Neural progenitor cell (in vitro differentiated cells): ENCODE results near the gene KIAA0232.

Source experiments
- EZH2 ChIP-seq: fragments of 200-600 bp; sonication (generic); IDR thresholded peaks from 2 replicates; pipeline ENCODE4 v1.6.1; 2017; ENCODE audit warnings: antibody characterized with exemption, mild to moderate bottlenecking, moderate library complexity
- EZH2phosphoT487 ChIP-seq: fragments of 200-600 bp; sonication (generic); IDR thresholded peaks from 2 replicates; pipeline ENCODE4 v1.6.1; 2017; ENCODE audit warnings: antibody characterized with exemption
- TF ChIP-seq, protein P1 (sequence below): fragments of 200-600 bp; sonication (generic); IDR thresholded peaks from 2 replicates; pipeline ENCODE4 v1.5.1; 2017; ENCODE audit warnings: antibody characterized with exemption, mild to moderate bottlenecking

DNA sequence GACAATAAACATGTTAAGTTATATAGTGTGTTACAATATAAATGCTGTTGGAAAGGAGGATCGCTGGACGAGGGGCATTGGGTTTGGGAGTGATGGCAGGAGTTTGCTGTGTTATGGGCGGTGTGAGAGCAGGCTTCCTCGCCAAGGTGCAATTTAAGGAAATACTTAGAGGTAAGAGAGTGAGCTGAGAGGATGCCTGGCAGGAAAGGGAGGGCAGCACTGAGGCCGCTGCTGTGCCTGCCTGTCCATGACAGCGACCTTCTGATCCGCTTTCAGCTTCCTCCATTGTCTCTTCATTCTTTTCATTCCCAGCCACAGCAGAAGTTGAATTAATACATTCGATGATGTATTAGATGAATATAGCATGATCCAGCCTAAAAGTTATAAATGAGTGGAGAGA, 85.9 kb downstream of the KIAA0232 start:
- TF ChIP-seq, protein P1, sequence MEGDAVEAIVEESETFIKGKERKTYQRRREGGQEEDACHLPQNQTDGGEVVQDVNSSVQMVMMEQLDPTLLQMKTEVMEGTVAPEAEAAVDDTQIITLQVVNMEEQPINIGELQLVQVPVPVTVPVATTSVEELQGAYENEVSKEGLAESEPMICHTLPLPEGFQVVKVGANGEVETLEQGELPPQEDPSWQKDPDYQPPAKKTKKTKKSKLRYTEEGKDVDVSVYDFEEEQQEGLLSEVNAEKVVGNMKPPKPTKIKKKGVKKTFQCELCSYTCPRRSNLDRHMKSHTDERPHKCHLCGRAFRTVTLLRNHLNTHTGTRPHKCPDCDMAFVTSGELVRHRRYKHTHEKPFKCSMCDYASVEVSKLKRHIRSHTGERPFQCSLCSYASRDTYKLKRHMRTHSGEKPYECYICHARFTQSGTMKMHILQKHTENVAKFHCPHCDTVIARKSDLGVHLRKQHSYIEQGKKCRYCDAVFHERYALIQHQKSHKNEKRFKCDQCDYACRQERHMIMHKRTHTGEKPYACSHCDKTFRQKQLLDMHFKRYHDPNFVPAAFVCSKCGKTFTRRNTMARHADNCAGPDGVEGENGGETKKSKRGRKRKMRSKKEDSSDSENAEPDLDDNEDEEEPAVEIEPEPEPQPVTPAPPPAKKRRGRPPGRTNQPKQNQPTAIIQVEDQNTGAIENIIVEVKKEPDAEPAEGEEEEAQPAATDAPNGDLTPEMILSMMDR, result no peak
- TF ChIP-seq EZH2, result no peak
- TF ChIP-seq EZH2phosphoT487, result no peak
